NT2/D1 (cell line): ENCODE results near the gene TMED10.

ENCODE experiments used
- SUZ12 ChIP-seq: IDR thresholded peaks from 2 replicates; pipeline ENCODE4 v1.6.1; 2011; ENCODE audit not compliant: insufficient read length, insufficient read depth; ENCODE audit errors: extremely low read depth
- YY1 ChIP-seq: IDR thresholded peaks from 2 replicates; pipeline ENCODE4 v1.6.1; 2011; ENCODE audit not compliant: insufficient read length, insufficient read depth
- ZNF274 ChIP-seq: IDR thresholded peaks from 2 replicates; pipeline ENCODE4 v1.6.1; 2011; ENCODE audit warnings: mild to moderate bottlenecking, low read depth, low read length

DNA sequence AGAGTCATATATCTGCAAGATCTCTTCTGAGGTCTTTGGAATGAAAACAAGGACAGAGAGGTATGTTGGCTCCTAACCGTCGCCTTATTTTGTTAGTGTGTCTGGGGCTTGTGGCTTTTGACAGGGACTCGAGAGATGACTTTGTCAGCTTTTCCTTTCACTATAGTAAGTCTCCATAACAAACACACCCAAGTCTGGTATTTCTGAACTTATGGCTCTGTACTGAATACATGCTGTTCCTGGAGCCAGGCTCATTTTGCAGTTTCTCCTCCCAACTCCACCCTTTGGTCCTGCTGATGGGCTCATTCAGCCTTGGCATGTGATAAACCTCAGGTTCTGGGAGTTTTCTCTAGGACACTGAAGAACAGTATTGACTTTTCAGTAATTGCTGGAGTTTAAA, 27.7 kb upstream of the TMED10 start:
- TF ChIP-seq ZNF274 (no peak), SUZ12 (no peak), YY1 (no peak)
